Measurements from ENCODE around the gene C1orf174. TPM values are rescaled to one million over a fixed set of nuclear protein-coding genes. Genes with fewer than 3 reads are reported as not detected.

The C1orf174 gene
- total and polyA plus RNA-seq, 2 of the 13 experiments (the other 11 are each of a cell fraction or from before 2014, with no cell fraction given), result 21.6 to 31.4 TPM

DNA sequence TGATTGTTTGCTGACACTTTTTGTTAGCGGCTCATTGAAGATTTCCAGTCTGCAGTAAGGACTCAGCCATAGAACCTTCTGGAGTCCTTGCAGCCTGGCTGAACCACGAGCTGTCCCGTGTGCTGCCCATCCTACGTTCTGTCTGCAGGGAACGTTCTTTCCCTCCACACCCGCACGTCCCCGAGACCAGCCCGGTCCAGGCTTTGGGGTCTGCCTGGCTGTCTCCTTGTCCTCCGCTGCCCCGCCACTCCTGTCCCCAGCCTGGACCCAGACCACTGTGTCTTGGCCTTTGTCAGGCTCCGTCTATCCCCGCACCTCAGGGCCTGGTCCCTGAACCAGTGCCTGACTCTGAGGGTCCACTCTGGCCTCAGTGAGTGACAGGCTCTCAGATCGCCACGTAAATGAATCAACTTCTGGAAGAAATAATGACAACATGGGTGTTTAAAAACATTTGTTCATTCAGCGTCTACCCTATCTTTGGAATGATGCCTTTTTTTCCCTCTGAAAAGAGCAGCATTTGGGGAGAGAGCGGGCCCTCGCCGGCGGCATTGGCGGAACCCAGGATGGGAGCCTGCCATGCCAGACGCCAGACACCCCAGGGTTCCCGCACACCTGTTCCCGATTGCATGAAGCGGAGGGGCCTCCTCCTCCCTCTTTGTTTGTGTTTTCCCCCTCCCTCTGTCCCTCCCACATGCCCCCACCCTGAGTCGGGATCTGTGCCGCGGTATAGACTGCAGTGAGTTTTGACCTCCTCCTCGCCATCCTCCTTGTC, 43.9 kb upstream of the C1orf174 start (continued):
- TF ChIP-seq, protein P1, sequence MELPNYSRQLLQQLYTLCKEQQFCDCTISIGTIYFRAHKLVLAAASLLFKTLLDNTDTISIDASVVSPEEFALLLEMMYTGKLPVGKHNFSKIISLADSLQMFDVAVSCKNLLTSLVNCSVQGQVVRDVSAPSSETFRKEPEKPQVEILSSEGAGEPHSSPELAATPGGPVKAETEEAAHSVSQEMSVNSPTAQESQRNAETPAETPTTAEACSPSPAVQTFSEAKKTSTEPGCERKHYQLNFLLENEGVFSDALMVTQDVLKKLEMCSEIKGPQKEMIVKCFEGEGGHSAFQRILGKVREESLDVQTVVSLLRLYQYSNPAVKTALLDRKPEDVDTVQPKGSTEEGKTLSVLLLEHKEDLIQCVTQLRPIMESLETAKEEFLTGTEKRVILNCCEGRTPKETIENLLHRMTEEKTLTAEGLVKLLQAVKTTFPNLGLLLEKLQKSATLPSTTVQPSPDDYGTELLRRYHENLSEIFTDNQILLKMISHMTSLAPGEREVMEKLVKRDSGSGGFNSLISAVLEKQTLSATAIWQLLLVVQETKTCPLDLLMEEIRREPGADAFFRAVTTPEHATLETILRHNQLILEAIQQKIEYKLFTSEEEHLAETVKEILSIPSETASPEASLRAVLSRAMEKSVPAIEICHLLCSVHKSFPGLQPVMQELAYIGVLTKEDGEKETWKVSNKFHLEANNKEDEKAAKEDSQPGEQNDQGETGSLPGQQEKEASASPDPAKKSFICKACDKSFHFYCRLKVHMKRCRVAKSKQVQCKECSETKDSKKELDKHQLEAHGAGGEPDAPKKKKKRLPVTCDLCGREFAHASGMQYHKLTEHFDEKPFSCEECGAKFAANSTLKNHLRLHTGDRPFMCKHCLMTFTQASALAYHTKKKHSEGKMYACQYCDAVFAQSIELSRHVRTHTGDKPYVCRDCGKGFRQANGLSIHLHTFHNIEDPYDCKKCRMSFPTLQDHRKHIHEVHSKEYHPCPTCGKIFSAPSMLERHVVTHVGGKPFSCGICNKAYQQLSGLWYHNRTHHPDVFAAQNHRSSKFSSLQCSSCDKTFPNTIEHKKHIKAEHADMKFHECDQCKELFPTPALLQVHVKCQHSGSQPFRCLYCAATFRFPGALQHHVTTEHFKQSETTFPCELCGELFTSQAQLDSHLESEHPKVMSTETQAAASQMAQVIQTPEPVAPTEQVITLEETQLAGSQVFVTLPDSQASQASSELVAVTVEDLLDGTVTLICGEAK (IDR thresholded peaks at IDR 0.05), result no peak
- TF ChIP-seq, protein P1 (CRISPR knock-in tag; IDR thresholded peaks at IDR 0.05), result no peak
- TF ChIP-seq GTF2F1 (IDR thresholded peaks at IDR 0.05; ENCODE audit: low read length) (no peak), SMYD3 (CRISPR knock-in tag; IDR thresholded peaks at IDR 0.05) (no peak), EED (CRISPR knock-in tag; IDR thresholded peaks at IDR 0.05) (no peak), ZNF672 (CRISPR knock-in tag; IDR thresholded peaks at IDR 0.05) (no peak), ZNF615 (CRISPR knock-in tag; IDR thresholded peaks at IDR 0.05; ENCODE audit: borderline replicate concordance) (no peak), ZNF746 (CRISPR knock-in tag; IDR thresholded peaks at IDR 0.05) (no peak), HNRNPK (IDR thresholded peaks at IDR 0.05; ENCODE audit: low read depth, low read length, poor library complexity, severe bottlenecking) (no peak)
- TF ChIP-seq, protein P2, sequence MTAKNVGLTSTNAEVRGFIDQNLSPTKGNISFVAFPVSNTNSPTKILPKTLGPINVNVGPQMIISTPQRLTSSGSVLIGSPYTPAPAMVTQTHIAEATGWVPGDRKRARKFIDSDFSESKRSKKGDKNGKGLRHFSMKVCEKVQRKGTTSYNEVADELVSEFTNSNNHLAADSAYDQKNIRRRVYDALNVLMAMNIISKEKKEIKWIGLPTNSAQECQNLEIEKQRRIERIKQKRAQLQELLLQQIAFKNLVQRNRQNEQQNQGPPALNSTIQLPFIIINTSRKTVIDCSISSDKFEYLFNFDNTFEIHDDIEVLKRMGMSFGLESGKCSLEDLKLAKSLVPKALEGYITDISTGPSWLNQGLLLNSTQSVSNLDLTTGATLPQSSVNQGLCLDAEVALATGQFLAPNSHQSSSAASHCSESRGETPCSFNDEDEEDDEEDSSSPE (CRISPR knock-in tag; IDR thresholded peaks at IDR 0.05), result no peak
- TF ChIP-seq, protein P3, sequence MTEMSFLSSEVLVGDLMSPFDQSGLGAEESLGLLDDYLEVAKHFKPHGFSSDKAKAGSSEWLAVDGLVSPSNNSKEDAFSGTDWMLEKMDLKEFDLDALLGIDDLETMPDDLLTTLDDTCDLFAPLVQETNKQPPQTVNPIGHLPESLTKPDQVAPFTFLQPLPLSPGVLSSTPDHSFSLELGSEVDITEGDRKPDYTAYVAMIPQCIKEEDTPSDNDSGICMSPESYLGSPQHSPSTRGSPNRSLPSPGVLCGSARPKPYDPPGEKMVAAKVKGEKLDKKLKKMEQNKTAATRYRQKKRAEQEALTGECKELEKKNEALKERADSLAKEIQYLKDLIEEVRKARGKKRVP (CRISPR knock-in tag; IDR thresholded peaks at IDR 0.05), result no peak
